ENCODE measurements around the gene FOXRED1. TPM values are rescaled to one million over a fixed set of nuclear protein-coding genes. Genes with fewer than 3 reads are reported as not detected.
A peak's percentile ranks its signal among the peaks of the same experiment; 100 is the strongest.

FOXRED1 gene
- total and polyA plus RNA-seq, 2 donors (not counting 1 experiment from before 2014, with no cell fraction given): 26.1 to 46.0 TPM

GRCh38 chr11:126304457-126305075 lies 35.6 kb downstream of the FOXRED1 start:
- DNase-seq: peak; percentile 40
- Histone ChIP-seq H3K4me1 (ENCODE audit: control insufficient read depth in 2 of 2, insufficient read depth in 2 of 2, low read length in 2 of 2) (peaks cover 11 to 33% of the 10 kb centered on the region in 2 donors), H3K9ac (ENCODE audit: low read length) (peak overlapping the region; percentile 97), H3K27ac (ENCODE audit: low read length in 2 of 2) (peak overlapping the region; percentile 82 to 90), H3K9me3 (ENCODE audit: control extremely low read depth in 1 of 3, control insufficient read depth in 2 of 3, insufficient read depth in 1 of 3, low read length in 2 of 3) (no peaks in the 10 kb centered on the region), H3K36me3 (replicated peaks in 1 of 2; ENCODE audit: control extremely low read depth in 1 of 2, control insufficient read depth in 1 of 2, extremely low read depth in 1 of 2, insufficient read depth in 2 of 2, low read length in 1 of 2) (peaks cover 2 to 12% of the 10 kb centered on the region in 2 experiments), H4K20me1 (ENCODE audit: control insufficient read depth, insufficient read depth, low read length, poor library complexity, severe bottlenecking) (no peaks in the 10 kb centered on the region), H3K4me3 (ENCODE audit: control extremely low read depth in 1 of 5, extremely low read depth in 1 of 5, insufficient read depth in 1 of 5, low read depth in 2 of 5, low read length in 4 of 5) (peak overlapping the region; percentile 60 to 99 (median 97)), H3K27me3 (replicated peaks in 1 of 4; ENCODE audit: control extremely low read depth in 1 of 4, control insufficient read depth in 3 of 4, insufficient read depth in 4 of 4, low read length in 3 of 4) (no peaks in the 10 kb centered on the region), H3K4me2 (replicated peaks; ENCODE audit: low read depth, low read length, poor library complexity, severe bottlenecking) (peak overlapping the region; percentile 96), H3K79me2 (ENCODE audit: control insufficient read depth, insufficient read depth, low read length) (peaks cover 36% of the 10 kb centered on the region), H2AFZ (ENCODE audit: insufficient read depth, low read depth, low read length, poor library complexity, severe bottlenecking) (peak overlapping the region; percentile 99)
- no peak for ATAC-seq (ENCODE audit: low read depth)
- peak overlapping the region; percentile 88 for H3K4me3 Mint-ChIP-seq
- H3K9me3 Mint-ChIP-seq (ENCODE audit: insufficient read depth): no peaks in the 10 kb centered on the region
- POLR2A ChIA-PET: interaction anchor here (0.6 to 1.1 kb wide), 4 partner anchors 19 to 36 kb away, joined by 3 to 12 read pairs (median 6); partner anchors contain the start of genes FOXRED1, SRPRA and TIRAP
- WGBS (ENCODE audit: insufficient coverage): 84% methylated on average over 6 of the region's 12 CpGs
- TF ChIP-seq CTCF (IDR thresholded peaks at IDR 0.05): no peak
- no peak for TF ChIP-seq EZH2 (IDR thresholded peaks at IDR 0.05; ENCODE audit: borderline replicate concordance, insufficient read depth, low read depth, low read length, poor library complexity, severe bottlenecking)
- intact Hi-C loops (cut with micrococcal nuclease): loop anchor here (1.0 to 10.0 kb wide), 3 partner anchors 35 to 93 kb away; partner anchors contain the start of genes FAM118B, FOXRED1, RPUSD4 and ST3GAL4
- peak overlapping the region; percentile 94 for H3K27ac Mint-ChIP-seq
- CTCF ChIA-PET: interaction anchor here (0.6 to 1.2 kb wide), 3 partner anchors 9 to 21 kb away, joined by 3 read pairs; no protein-coding TSS in a partner anchor
- H3K27me3 Mint-ChIP-seq: no peaks in the 10 kb centered on the region
- peaks cover 35% of the 10 kb centered on the region for H3K4me1 Mint-ChIP-seq

GRCh38 chr11:126305699-126306098 lies 36.7 kb downstream of the FOXRED1 start:
- Mint-ChIP-seq H3K27ac (peak overlapping the region; percentile 61), H3K4me1 (peaks cover 40% of the 10 kb centered on the region), H3K9me3 (ENCODE audit: insufficient read depth) (no peaks in the 10 kb centered on the region), H3K27me3 (no peaks in the 10 kb centered on the region), H3K4me3 (peak overlapping the region; percentile 74)
- Histone ChIP-seq H2AFZ (ENCODE audit: insufficient read depth, low read depth, low read length, poor library complexity, severe bottlenecking) (no peak overlapping the region), H3K9me3 (ENCODE audit: control extremely low read depth in 1 of 3, control insufficient read depth in 2 of 3, insufficient read depth in 1 of 3, low read length in 2 of 3) (no peaks in the 10 kb centered on the region), H3K36me3 (replicated peaks in 1 of 2; ENCODE audit: control extremely low read depth in 1 of 2, control insufficient read depth in 1 of 2, extremely low read depth in 1 of 2, insufficient read depth in 2 of 2, low read length in 1 of 2) (peaks cover 2 to 19% of the 10 kb centered on the region in 2 experiments), H3K27ac (ENCODE audit: low read length in 2 of 2) (no peak overlapping the region), H3K9ac (ENCODE audit: low read length) (no peak overlapping the region), H3K27me3 (replicated peaks in 1 of 4; ENCODE audit: control extremely low read depth in 1 of 4, control insufficient read depth in 3 of 4, insufficient read depth in 4 of 4, low read length in 3 of 4) (no peaks in the 10 kb centered on the region), H3K79me2 (ENCODE audit: control insufficient read depth, insufficient read depth, low read length) (peaks cover 44% of the 10 kb centered on the region), H3K4me2 (replicated peaks; ENCODE audit: low read depth, low read length, poor library complexity, severe bottlenecking) (peak overlapping the region; percentile 13), H3K4me1 (ENCODE audit: control insufficient read depth in 2 of 2, insufficient read depth in 2 of 2, low read length in 2 of 2) (peaks cover 11 to 37% of the 10 kb centered on the region in 2 donors), H3K4me3 (ENCODE audit: control extremely low read depth in 1 of 5, extremely low read depth in 1 of 5, insufficient read depth in 1 of 5, low read depth in 2 of 5, low read length in 4 of 5) (no peak overlapping the region), H4K20me1 (ENCODE audit: control insufficient read depth, insufficient read depth, low read length, poor library complexity, severe bottlenecking) (peaks cover 6% of the 10 kb centered on the region)
- CTCF ChIA-PET: interaction anchor here (0.7 to 2.6 kb wide), 2 partner anchors 175 to 1468 kb away, joined by 4 to 12 read pairs; no protein-coding TSS in a partner anchor
- TF ChIP-seq EZH2 (IDR thresholded peaks at IDR 0.05; ENCODE audit: borderline replicate concordance, insufficient read depth, low read depth, low read length, poor library complexity, severe bottlenecking) (no peak), CTCF (IDR thresholded peaks at IDR 0.05) (no peak)
- peak; percentile 49 for DNase-seq
- intact Hi-C loops (cut with micrococcal nuclease): loop anchor here (10.0 kb wide), 1 partner anchor 49 kb away; the partner anchor contains the start of gene ST3GAL4
- 67% methylated on average over 4 of the region's 4 CpGs for WGBS (ENCODE audit: insufficient coverage)
- ATAC-seq (ENCODE audit: low read depth): no peak
- POLR2A ChIA-PET: no interaction called here
